DND-41 (cell line): Measurements from ENCODE around the gene TINCR.

Experiments used
- ATAC-seq: fragments of 200-7000 bp; cut with Tn5 transposase; 3 replicates; pipeline ENCODE4 v1.9.1; 2021; ENCODE audit warnings: low read depth; ENCODE audit not compliant: insufficient read depth
- DNase-seq: peaks from one replicate; pipeline ENCODE4 v3.0.0-alpha.2; 2020
- H2AFZ ChIP-seq: 2 replicates; pipeline ENCODE4 v1.6.0; 2012; ENCODE audit warnings: low read depth, low read length
- H3K27ac ChIP-seq: 2 replicates; pipeline ENCODE4 v1.5.1; 2012; ENCODE audit warnings: low read length, inconsistent platforms
- H3K27me3 ChIP-seq: fragments of 200-600 bp; sonication (generic); 2 replicates; pipeline ENCODE4 v1.6.0; 2012; ENCODE audit warnings: low read length, mild to moderate bottlenecking, inconsistent platforms; ENCODE audit not compliant: insufficient read depth, poor library complexity
- H3K36me3 ChIP-seq: 2 replicates; pipeline ENCODE4 v1.5.1; 2012; ENCODE audit warnings: low read length, inconsistent platforms; ENCODE audit not compliant: insufficient read depth
- H3K4me1 ChIP-seq: 2 replicates; pipeline ENCODE4 v1.5.1; 2012; ENCODE audit warnings: mild to moderate bottlenecking, low read length; ENCODE audit not compliant: insufficient read depth
- H3K4me2 ChIP-seq: 2 replicates; pipeline ENCODE4 v1.6.0; 2012; ENCODE audit warnings: mild to moderate bottlenecking, moderate library complexity, low read length, inconsistent platforms; ENCODE audit not compliant: insufficient read depth
- H3K4me3 ChIP-seq, 2 experiments: fragments of 200-600 bp in 1 of 2; shearing (Covaris generic) in 1 of 2; 2 replicates each; pipeline ENCODE4 v1.5.1; 2012 to 2016; ENCODE audit warnings: inconsistent platforms in 2 of 2, low read length in 2 of 2, mild to moderate bottlenecking in 2 of 2, low read depth in 1 of 2, moderate library complexity in 1 of 2
- H3K79me2 ChIP-seq: 2 replicates; pipeline ENCODE4 v1.6.0; 2012; ENCODE audit warnings: low read length, inconsistent platforms; ENCODE audit not compliant: insufficient read depth
- H3K9ac ChIP-seq: 2 replicates; pipeline ENCODE4 v1.6.0; 2012; ENCODE audit warnings: low read depth, mild to moderate bottlenecking, inconsistent platforms, low read length, moderate library complexity
- H3K9me3 ChIP-seq: 2 replicates; pipeline ENCODE4 v1.5.1; 2012; ENCODE audit warnings: low read length, moderate library complexity, mild to moderate bottlenecking, inconsistent platforms; ENCODE audit not compliant: insufficient read depth, severe bottlenecking
- H4K20me1 ChIP-seq: 2 replicates; pipeline ENCODE4 v1.6.0; 2012; ENCODE audit warnings: low read length; ENCODE audit not compliant: insufficient read depth
- EZH2 ChIP-seq: IDR thresholded peaks from 3 replicates; pipeline ENCODE4 v1.6.1; 2012; ENCODE audit warnings: borderline replicate concordance, low read depth, mild to moderate bottlenecking, moderate library complexity, low read length, inconsistent platforms; ENCODE audit not compliant: severe bottlenecking
- TF ChIP-seq, protein P1 (sequence below): IDR thresholded peaks from 2 replicates; pipeline ENCODE4 v1.5.1; 2012; ENCODE audit warnings: borderline replicate concordance, low read length, moderate library complexity, mild to moderate bottlenecking; ENCODE audit not compliant: poor library complexity, severe bottlenecking; ENCODE audit errors: extremely low read depth

The TINCR gene

DNA sequence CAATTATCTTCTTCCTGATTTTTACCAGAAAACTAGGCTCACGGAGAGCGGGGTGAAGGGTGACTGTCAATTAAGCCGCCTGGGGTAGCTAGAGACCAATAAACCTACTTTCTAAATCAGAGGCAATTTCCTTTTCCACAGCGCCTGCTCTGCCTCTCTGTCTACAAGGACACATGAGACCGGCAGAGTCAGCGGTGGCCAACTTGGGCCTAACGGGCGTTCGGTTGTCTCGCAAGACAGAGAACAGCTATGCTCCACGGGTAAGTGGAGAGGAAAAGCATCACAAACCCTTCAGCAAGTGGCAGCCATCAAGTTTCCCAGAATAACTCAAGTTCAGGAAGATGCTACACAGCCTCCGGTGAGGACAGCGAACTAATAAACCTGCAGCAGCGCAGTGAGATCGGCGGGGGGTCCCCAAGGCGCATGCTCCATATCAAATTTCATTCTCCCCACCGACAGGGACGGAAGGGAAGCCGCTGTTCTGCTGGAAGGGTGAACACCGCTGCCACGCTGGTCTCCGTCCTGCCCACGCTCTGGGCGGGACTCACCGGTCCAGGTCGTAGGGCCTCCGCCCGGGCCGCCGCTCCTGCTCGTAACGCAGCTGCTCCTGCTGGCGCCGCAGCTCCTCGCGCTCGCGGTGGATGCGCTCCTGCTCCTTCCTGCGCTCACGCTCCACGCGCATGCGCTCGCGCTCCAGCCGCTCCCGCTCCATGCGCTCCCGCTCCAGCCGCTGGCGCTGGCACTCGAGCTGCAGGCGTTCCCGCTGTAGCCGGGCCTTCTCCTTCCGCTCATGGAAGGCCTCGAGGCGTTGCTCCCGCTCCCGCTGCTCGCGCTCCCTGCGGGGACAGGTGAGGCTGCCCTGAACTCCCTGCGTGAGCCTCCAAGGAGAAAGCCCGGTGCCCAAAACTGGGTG, 25.8 kb upstream of the TINCR start:
- H3K4me2 ChIP-seq = no peak overlapping the region
- H3K4me1 ChIP-seq = no peaks in the 10 kb centered on the region
- no peaks in the 10 kb centered on the region for H3K9me3 ChIP-seq
- peaks cover 98% of the 10 kb centered on the region for H3K36me3 ChIP-seq
- H3K79me2 ChIP-seq = peaks cover 6% of the 10 kb centered on the region; the same call in 1 of the 2 replicates
- DNase-seq (no peak), ATAC-seq (no peak)
- no peak overlapping the region for H3K27ac ChIP-seq
- no peak overlapping the region for H3K4me3 ChIP-seq
- no peak overlapping the region for H3K9ac ChIP-seq
- no peaks in the 10 kb centered on the region for H3K27me3 ChIP-seq
- TF ChIP-seq EZH2 = no peak
- TF ChIP-seq, protein P1, sequence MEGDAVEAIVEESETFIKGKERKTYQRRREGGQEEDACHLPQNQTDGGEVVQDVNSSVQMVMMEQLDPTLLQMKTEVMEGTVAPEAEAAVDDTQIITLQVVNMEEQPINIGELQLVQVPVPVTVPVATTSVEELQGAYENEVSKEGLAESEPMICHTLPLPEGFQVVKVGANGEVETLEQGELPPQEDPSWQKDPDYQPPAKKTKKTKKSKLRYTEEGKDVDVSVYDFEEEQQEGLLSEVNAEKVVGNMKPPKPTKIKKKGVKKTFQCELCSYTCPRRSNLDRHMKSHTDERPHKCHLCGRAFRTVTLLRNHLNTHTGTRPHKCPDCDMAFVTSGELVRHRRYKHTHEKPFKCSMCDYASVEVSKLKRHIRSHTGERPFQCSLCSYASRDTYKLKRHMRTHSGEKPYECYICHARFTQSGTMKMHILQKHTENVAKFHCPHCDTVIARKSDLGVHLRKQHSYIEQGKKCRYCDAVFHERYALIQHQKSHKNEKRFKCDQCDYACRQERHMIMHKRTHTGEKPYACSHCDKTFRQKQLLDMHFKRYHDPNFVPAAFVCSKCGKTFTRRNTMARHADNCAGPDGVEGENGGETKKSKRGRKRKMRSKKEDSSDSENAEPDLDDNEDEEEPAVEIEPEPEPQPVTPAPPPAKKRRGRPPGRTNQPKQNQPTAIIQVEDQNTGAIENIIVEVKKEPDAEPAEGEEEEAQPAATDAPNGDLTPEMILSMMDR = no peak
- no peak overlapping the region for H2AFZ ChIP-seq
- H4K20me1 ChIP-seq = peaks cover 54% of the 10 kb centered on the region

DNA sequence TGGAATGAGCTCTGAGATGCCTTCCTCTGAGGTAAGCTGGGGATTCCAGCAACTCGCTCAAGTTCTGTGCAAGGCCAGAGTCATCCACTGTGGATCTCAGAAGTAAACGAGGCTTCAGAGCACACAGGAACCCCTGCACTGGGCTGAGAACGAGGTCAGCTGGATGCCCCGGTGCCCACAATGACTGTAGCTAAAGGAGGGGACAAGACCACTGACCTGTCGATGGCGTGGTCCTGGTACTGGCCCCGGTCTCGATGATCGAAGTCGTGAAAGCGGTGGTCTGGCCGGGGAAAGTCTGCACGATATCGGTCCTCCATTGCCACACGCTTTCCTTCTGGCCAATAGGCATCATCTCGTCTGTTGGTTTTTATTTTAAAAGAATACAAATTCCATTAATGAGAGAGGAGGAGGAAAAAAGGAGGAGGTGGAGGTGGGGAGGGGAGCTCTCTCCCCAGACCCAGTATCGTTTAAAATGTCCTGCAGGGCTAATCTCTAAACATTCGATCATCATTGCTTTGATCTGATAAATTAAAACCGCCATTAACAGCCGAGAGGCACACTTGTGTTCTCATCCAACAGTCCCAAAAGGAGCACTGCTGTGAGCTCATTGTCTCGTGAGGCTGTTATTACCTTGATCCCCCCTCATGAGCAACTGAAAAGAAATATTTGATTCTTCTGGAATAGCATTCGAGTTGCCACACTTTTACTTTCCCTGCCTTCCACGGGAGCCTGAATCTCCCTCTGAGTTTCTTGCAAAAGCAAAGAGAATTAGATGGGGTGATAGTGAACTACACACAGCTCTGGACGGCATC, 25.0 kb upstream of the TINCR start:
- ATAC-seq = no peak

DNA sequence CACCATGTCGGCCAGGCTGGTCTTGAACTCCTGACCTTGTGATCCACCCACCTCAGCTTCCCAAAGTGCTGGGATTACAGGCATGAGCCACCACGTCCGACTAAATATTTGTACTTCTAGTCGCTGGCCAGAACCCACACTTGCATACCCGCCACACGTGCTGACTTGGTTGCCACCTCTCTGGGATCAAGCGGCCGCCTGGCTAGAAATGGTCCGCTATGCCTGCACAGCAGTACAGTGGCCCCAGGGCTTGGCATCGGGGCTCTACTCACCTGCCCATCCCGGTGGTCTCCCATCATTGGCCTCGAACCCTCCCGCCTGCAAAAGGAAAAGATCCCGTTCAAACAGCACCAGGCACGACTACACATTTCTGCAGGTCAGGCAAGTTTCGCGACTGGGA, 23.7 kb upstream of the TINCR start:
- Histone ChIP-seq H3K4me2 (no peak overlapping the region), H3K4me3 (no peak overlapping the region), H3K27ac (no peak overlapping the region), H2AFZ (no peak overlapping the region), H3K27me3 (no peaks in the 10 kb centered on the region), H4K20me1 (peaks cover 58% of the 10 kb centered on the region), H3K9ac (no peak overlapping the region), H3K36me3 (peaks cover 98% of the 10 kb centered on the region), H3K4me1 (no peaks in the 10 kb centered on the region), H3K9me3 (no peaks in the 10 kb centered on the region), H3K79me2 (0 out of 2 replicates have a peak, but pooled peaks cover 4% of the 10 kb centered on the region)
- no peak for ATAC-seq
- TF ChIP-seq, protein P1 = no peak
- TF ChIP-seq EZH2 = no peak
- no peak for DNase-seq

More for the DNA sequence above, 25.0 kb upstream of the TINCR start:
- Histone ChIP-seq H3K4me2 (no peak overlapping the region), H4K20me1 (peaks cover 60% of the 10 kb centered on the region), H3K9ac (no peak overlapping the region), H3K36me3 (peaks cover 98% of the 10 kb centered on the region), H2AFZ (no peak overlapping the region), H3K27ac (no peak overlapping the region), H3K27me3 (no peaks in the 10 kb centered on the region), H3K9me3 (no peaks in the 10 kb centered on the region), H3K4me1 (no peaks in the 10 kb centered on the region), H3K4me3 (no peak overlapping the region), H3K79me2 (peaks cover 6% of the 10 kb centered on the region; the same call in 1 of the 2 replicates)
- no peak for DNase-seq
- TF ChIP-seq EZH2 = no peak
- TF ChIP-seq, protein P1 = no peak
